Measurements from ENCODE around the gene CYP2E1.

The CYP2E1 gene

GRCh38 chr10:133527771-133528271 lies 658 bp downstream of the CYP2E1 start:
- H3K4me3 ChIP-seq (replicated peaks; ENCODE audit: insufficient read depth, low read length), result no peak overlapping the region
- no peaks in the 10 kb centered on the region for H3K27me3 ChIP-seq (ENCODE audit: insufficient read depth, poor library complexity, severe bottlenecking)
- no peak for DNase-seq (ENCODE audit: low read depth in 1 of 2, low spot score in 1 of 2)
- TF ChIP-seq REST (IDR thresholded peaks at IDR 0.05; ENCODE audit: insufficient replicate concordance, low read depth) (no peak), CTCF (IDR thresholded peaks at IDR 0.05; ENCODE audit: insufficient read depth, low read length) (no peak), POLR2AphosphoS5 (IDR thresholded peaks at IDR 0.05; ENCODE audit: low read depth) (no peak), SPI1 (IDR thresholded peaks at IDR 0.05; ENCODE audit: borderline replicate concordance, low read depth) (no peak), GABPA (IDR thresholded peaks at IDR 0.05; ENCODE audit: low read depth) (no peak)
- H3K27ac ChIP-seq (replicated peaks), result no peak overlapping the region

GRCh38 chr10:133528296-133528844 lies 1.2 kb downstream of the CYP2E1 start:
- Histone ChIP-seq H3K27me3 (ENCODE audit: insufficient read depth, poor library complexity, severe bottlenecking) (no peaks in the 10 kb centered on the region), H3K4me3 (replicated peaks; ENCODE audit: insufficient read depth, low read length) (peak overlapping the region; percentile 13), H3K27ac (replicated peaks) (peak overlapping the region; percentile 81)
- no peak for DNase-seq (ENCODE audit: low read depth in 1 of 2, low spot score in 1 of 2)
- TF ChIP-seq CTCF (IDR thresholded peaks at IDR 0.05; ENCODE audit: insufficient read depth, low read length), result no peak
- no peak for TF ChIP-seq SPI1 (IDR thresholded peaks at IDR 0.05; ENCODE audit: borderline replicate concordance, low read depth)
- no peak for TF ChIP-seq POLR2AphosphoS5 (IDR thresholded peaks at IDR 0.05; ENCODE audit: low read depth)
- no peak for TF ChIP-seq GABPA (IDR thresholded peaks at IDR 0.05; ENCODE audit: low read depth)
- no peak for TF ChIP-seq REST (IDR thresholded peaks at IDR 0.05; ENCODE audit: insufficient replicate concordance, low read depth)

GRCh38 chr10:133528845-133529575 lies 1.8 kb downstream of the CYP2E1 start:
- Histone ChIP-seq H3K4me3 (replicated peaks; ENCODE audit: insufficient read depth, low read length) (peak overlapping the region; percentile 13), H3K27ac (replicated peaks) (peak overlapping the region; percentile 81), H3K27me3 (ENCODE audit: insufficient read depth, poor library complexity, severe bottlenecking) (no peaks in the 10 kb centered on the region)
- TF ChIP-seq GABPA (IDR thresholded peaks at IDR 0.05; ENCODE audit: low read depth) (no peak), POLR2AphosphoS5 (IDR thresholded peaks at IDR 0.05; ENCODE audit: low read depth) (peak; percentile 31), REST (IDR thresholded peaks at IDR 0.05; ENCODE audit: insufficient replicate concordance, low read depth) (no peak), CTCF (IDR thresholded peaks at IDR 0.05; ENCODE audit: insufficient read depth, low read length) (no peak), SPI1 (IDR thresholded peaks at IDR 0.05; ENCODE audit: borderline replicate concordance, low read depth) (0 out of 2 replicates have a peak, but pooled peaks have one; percentile 23)
- DNase-seq (ENCODE audit: low read depth in 1 of 2, low spot score in 1 of 2), result peak; percentile 48 to 87

All from HL-60 (cell line).